NCI-H1092 treated with DMSO at 0.1 percent for 48 hours (cell line): ENCODE results near the gene DECR2.
"Not testable (repeated sequence)": the region's sequence is repeated elsewhere in the genome, so short reads cannot be mapped to it uniquely, and the experiment has no call there.

Experiments
- DNase-seq: peaks from one replicate; lab custom pipeline; 2025; lab: John Stamatoyannopoulos, UW

Gene DECR2

GRCh38 chr16:400061-400591 is 1.6 kb upstream of the DECR2 start:
- no peak for DNase-seq

- DNase-seq, result no peak
These were observed 3.3 kb downstream of the DECR2 start for GRCh38 chr16:404971-405486.

GRCh38 chr16:405548-406506 is 4.1 kb downstream of the DECR2 start:
- no peak for DNase-seq

GRCh38 chr16:407253-407652 is 5.6 kb downstream of the DECR2 start:
- no peak for DNase-seq

- no peak for DNase-seq
These were observed 9.0 kb downstream of the DECR2 start for GRCh38 chr16:410516-411178.

- no peak for DNase-seq
These were observed 10.0 kb downstream of the DECR2 start for GRCh38 chr16:411576-412265.

GRCh38 chr16:414395-415169 is 12.9 kb downstream of the DECR2 start:
- DNase-seq, result no peak

GRCh38 chr16:415170-415498 is 13.4 kb downstream of the DECR2 start:
- not testable (repeated sequence) for DNase-seq

GRCh38 chr16:422179-422578 is 20.5 kb downstream of the DECR2 start:
- DNase-seq, result not testable (repeated sequence)

- DNase-seq, result no peak
These were observed 22.4 kb downstream of the DECR2 start for GRCh38 chr16:424033-424622.

- no peak for DNase-seq
These were observed 23.0 kb downstream of the DECR2 start for GRCh38 chr16:424623-425081.

- peak; percentile 89 for DNase-seq
These were observed 23.5 kb downstream of the DECR2 start, which contains the start of gene RAB11FIP3 for GRCh38 chr16:425082-425718. TSS of gene RAB11FIP3 (plus strand) at chr16:425649. CDS start at chr16:426007, 358 bp downstream.

GRCh38 chr16:425740-426114 is 24.0 kb downstream of the DECR2 start:
- DNase-seq, result no peak

- no peak for DNase-seq
These were observed 24.6 kb downstream of the DECR2 start for GRCh38 chr16:426115-426905.

- no peak for DNase-seq
These were observed 25.2 kb downstream of the DECR2 start for GRCh38 chr16:426906-427249.

- no peak for DNase-seq
These were observed 25.6 kb downstream of the DECR2 start for GRCh38 chr16:427250-427649.

GRCh38 chr16:430904-431303 is 29.2 kb downstream of the DECR2 start:
- no peak for DNase-seq

GRCh38 chr16:440627-441026 is 38.9 kb downstream of the DECR2 start:
- DNase-seq, result no peak

- DNase-seq, result no peak
These were observed 39.8 kb downstream of the DECR2 start for GRCh38 chr16:441447-441846.

- DNase-seq, result no peak
These were observed 41.3 kb downstream of the DECR2 start for GRCh38 chr16:442976-443375.
